ENCODE data around the gene SOX12. TPM values are rescaled to one million over a fixed set of nuclear protein-coding genes. Genes with fewer than 3 reads are reported as not detected.
"Not testable (repeated sequence)": the region's sequence is repeated elsewhere in the genome, so short reads cannot be mapped to it uniquely, and the experiment has no call there.

SOX12 gene
- total RNA-seq, 4 donors from 2014 or later = 0.15 to 1.4 (median 0.65) TPM

DNA sequence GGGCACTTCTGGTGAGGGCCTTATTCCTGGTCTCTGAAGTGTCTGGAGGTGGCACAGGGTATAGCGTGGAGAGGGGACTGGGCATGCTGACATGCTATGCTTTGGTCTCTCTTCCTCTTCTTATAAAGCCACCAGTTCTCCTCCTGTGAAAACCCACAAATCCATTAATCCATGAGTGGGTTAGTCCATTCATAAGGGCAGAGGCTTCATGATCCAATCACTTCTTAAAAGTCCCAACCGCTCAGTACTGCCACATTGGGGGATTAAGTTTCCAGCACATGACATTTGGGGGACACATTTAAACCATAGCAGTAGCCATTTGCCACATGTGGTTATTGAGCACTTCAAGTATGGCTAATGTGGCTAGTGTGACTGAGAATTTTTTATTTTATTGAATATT is 51.4 kb downstream of the SOX12 start:
- no peaks in the 10 kb centered on the region for H3K36me3 ChIP-seq
- DNase-seq = no peak
- H3K27me3 ChIP-seq = peaks cover 0 to 18% (median 6%) of the 10 kb centered on the region in 3 donors
- TF ChIP-seq POLR2A (IDR thresholded peaks at IDR 0.05) = no peak
- no peak for TF ChIP-seq CTCF (IDR thresholded peaks at IDR 0.05 in 4 of 5, conservative IDR thresholded peaks at IDR 0.05 in 1 of 5)
- in situ Hi-C loops (cut with MboI; ENCODE audit: low sequenced_read_pairs in 4 of 4) (no loop called here), intact Hi-C loops (cut with DNase I; ENCODE audit: low total_unique reads) (no loop called here)
- H3K4me1 ChIP-seq = peaks cover 7 to 15% of the 10 kb centered on the region in 2 donors
- no peaks in the 10 kb centered on the region for H3K9me3 ChIP-seq
- no peak for ATAC-seq
- no peak overlapping the region for H3K27ac ChIP-seq
- H3K4me3 ChIP-seq = no peak overlapping the region

- peaks cover 0 to 12% of the 10 kb centered on the region in 2 donors for H3K4me1 ChIP-seq
- intact Hi-C loops (cut with DNase I; ENCODE audit: low total_unique reads); H3K36me3 ChIP-seq; DNase-seq; H3K27ac ChIP-seq; H3K9me3 ChIP-seq; in situ Hi-C loops (cut with MboI; ENCODE audit: low sequenced_read_pairs in 4 of 4); H3K4me3 ChIP-seq; ATAC-seq: not testable (repeated sequence)
- H3K27me3 ChIP-seq = peaks cover 0 to 22% (median 14%) of the 10 kb centered on the region in 3 donors
These were observed 52.2 kb downstream of the SOX12 start for GRCh38 chr20:377578-377977.

DNA sequence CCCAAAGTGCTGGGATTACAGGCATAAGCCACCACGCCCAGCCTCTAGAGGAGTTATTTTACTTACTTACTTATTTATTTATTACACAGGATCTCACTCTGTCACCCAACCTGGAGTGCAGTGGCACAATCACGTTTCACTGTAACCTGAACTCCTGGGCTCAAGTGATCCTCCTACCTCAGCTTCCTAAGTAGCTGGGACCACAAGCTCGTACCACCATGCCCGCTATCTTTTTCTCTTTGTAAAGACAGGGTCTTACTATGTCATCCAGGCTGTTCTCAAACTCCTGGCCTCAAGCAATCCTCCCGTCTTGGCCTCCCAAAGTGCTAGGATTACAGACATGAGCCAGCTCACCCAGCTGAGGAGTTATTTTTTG is 53.6 kb downstream of the SOX12 start:
- Histone ChIP-seq H3K4me1 (peaks cover 0 to 11% of the 10 kb centered on the region in 2 donors), H3K36me3 (no peaks in the 10 kb centered on the region), H3K27me3 (peaks cover 0 to 22% (median 14%) of the 10 kb centered on the region in 3 donors), H3K27ac (no peak overlapping the region), H3K4me3 (no peak overlapping the region), H3K9me3 (no peaks in the 10 kb centered on the region)
- ATAC-seq = no peak
- TF ChIP-seq POLR2A (IDR thresholded peaks at IDR 0.05) = no peak
- no peak for TF ChIP-seq CTCF (IDR thresholded peaks at IDR 0.05 in 4 of 5, conservative IDR thresholded peaks at IDR 0.05 in 1 of 5)
- DNase-seq = no peak
- in situ Hi-C loops (cut with MboI; ENCODE audit: low sequenced_read_pairs in 4 of 4) = no loop called here
- intact Hi-C loops (cut with DNase I; ENCODE audit: low total_unique reads) = no loop called here

Other genes with a start within 250 kb of the SOX12 start
- gene DEFB125, start 237.9 kb upstream of the SOX12 start, total RNA-seq = not detected
- gene DEFB126, start 183.0 kb upstream of the SOX12 start, total RNA-seq = not detected
- not detected for gene DEFB127, start 168.1 kb upstream of the SOX12 start, total RNA-seq
- not detected for gene DEFB128, start 135.8 kb upstream of the SOX12 start, total RNA-seq
- not detected for gene DEFB129, start 98.3 kb upstream of the SOX12 start, total RNA-seq
- gene DEFB132, start 67.8 kb upstream of the SOX12 start, total RNA-seq = not detected
- gene C20orf96, start 34.8 kb upstream of the SOX12 start, total RNA-seq = 1 to 10 TPM in 1 of 4 donors, under 1 TPM in 2, not detected in 1; 0.19 to 1.5 (median 0.58) TPM
- gene ZCCHC3, start 28.0 kb upstream of the SOX12 start, total RNA-seq = 1 to 10 TPM; 6.7 to 9.4 (median 7.9) TPM
- 1 to 10 TPM; 1.3 to 4.7 (median 2.2) TPM for gene NRSN2, start 21.6 kb downstream of the SOX12 start, total RNA-seq
- gene TRIB3, start 55.2 kb downstream of the SOX12 start, total RNA-seq = 1 to 10 TPM in 2 of 4 donors, under 1 TPM in 1, not detected in 1; 0.58 to 3.0 (median 2.4) TPM
- gene RBCK1, start 82.7 kb downstream of the SOX12 start, total RNA-seq = 10 to 100 TPM; 38.6 to 76.5 (median 62.6) TPM
- gene TBC1D20, start 137.0 kb downstream of the SOX12 start, total RNA-seq = 10 to 100 TPM; 28.9 to 39.0 (median 34.0) TPM
- 100 to 1,000 TPM; 108 to 180 (median 157) TPM for gene CSNK2A1, start 218.2 kb downstream of the SOX12 start, total RNA-seq